HepG2 (cell line): ENCODE data around the gene STEAP3.

Experiments
- POLR2AphosphoS5 ChIP-seq: IDR thresholded peaks from 2 replicates; pipeline ENCODE4 v1.6.1; 2012; ENCODE audit warnings: low read depth, low read length
- U2AF1 ChIP-seq: fragments of 200-400 bp; formaldehyde crosslinking; optimal IDR thresholded peaks from 2 replicates; pipeline ENCODE3; 2017; ENCODE audit warnings: mild to moderate bottlenecking, low read depth, low read length
- TF ChIP-seq, protein P1 (sequence below): sonication (generic); formaldehyde crosslinking; IDR thresholded peaks from 2 replicates; pipeline ENCODE4 v1.5.0; 2020; ENCODE audit warnings: mild to moderate bottlenecking, missing genetic modification reagents, moderate library complexity

DNA sequence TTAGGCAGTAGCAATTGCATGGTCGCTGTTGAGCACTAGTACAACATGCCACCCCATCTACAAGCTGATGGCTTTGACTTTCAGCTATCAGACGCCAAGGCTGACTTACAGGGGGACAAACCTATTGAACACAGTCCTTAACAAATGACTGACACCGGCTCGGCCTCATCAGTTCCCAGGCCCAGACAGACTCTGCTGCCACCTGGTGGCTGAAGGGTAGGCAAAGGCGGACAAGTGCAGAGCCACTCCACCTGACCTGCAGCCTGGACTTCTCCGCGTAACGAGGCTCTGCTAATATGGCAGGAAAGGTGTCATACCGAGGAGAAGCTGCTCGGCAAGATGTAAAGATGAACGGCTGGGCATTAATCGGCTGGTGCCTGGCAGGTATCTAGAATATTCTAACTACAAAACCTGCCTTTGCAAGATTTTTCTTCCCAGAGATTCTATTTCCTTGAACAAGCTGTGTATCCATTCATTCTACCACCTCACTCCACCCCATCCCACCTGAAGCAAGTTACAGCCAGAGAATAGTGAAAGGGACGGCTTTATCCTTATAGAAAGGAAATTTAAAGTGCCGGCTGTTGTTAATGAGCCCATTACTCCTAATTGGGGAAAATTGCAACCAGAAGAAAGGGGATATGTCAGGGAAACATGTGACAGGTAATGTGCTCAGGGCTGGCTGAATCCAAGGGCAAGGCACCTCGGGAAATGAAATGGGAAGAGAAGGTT is 67.4 kb downstream of the STEAP3 start:
- TF ChIP-seq POLR2AphosphoS5 (no peak), U2AF1 (no peak)
- TF ChIP-seq, protein P1, sequence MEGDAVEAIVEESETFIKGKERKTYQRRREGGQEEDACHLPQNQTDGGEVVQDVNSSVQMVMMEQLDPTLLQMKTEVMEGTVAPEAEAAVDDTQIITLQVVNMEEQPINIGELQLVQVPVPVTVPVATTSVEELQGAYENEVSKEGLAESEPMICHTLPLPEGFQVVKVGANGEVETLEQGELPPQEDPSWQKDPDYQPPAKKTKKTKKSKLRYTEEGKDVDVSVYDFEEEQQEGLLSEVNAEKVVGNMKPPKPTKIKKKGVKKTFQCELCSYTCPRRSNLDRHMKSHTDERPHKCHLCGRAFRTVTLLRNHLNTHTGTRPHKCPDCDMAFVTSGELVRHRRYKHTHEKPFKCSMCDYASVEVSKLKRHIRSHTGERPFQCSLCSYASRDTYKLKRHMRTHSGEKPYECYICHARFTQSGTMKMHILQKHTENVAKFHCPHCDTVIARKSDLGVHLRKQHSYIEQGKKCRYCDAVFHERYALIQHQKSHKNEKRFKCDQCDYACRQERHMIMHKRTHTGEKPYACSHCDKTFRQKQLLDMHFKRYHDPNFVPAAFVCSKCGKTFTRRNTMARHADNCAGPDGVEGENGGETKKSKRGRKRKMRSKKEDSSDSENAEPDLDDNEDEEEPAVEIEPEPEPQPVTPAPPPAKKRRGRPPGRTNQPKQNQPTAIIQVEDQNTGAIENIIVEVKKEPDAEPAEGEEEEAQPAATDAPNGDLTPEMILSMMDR (CRISPR knock-in tag): peak; percentile 99
